SHP77 (cell line): Measurements from ENCODE around the gene CBFA2T3.

Experiments
- DNase-seq, 2 experiments: peaks; one replicate each; lab custom pipeline; 2025; lab: John Stamatoyannopoulos, UW

Gene CBFA2T3

GRCh38 chr16:88939245-88939971, 37.6 kb downstream of the CBFA2T3 start:
- no peak for DNase-seq

DNA sequence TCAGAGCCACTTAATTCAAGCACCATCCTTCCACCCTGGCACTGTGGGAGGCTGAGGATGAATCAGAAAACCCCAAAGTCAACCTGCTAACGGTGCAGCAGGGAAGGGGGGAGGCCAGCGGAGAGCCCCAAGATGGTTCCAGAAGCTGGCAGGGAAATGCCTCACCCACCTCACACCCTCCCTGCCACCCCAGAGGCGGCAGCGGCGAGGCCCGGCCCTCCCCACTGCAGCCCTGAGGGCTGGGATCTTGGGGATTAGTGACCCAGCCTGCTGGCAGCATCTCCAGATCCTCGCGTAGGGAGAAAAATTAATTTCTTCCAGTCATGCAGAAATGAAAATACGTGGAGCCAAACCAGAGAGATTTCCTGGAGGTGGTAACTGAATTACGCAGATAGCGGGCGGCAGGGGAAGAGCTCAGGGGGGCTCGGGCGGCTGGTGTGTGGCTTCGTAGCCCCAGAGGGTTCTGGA, 38.2 kb downstream of the CBFA2T3 start:
- no peak for DNase-seq

DNA sequence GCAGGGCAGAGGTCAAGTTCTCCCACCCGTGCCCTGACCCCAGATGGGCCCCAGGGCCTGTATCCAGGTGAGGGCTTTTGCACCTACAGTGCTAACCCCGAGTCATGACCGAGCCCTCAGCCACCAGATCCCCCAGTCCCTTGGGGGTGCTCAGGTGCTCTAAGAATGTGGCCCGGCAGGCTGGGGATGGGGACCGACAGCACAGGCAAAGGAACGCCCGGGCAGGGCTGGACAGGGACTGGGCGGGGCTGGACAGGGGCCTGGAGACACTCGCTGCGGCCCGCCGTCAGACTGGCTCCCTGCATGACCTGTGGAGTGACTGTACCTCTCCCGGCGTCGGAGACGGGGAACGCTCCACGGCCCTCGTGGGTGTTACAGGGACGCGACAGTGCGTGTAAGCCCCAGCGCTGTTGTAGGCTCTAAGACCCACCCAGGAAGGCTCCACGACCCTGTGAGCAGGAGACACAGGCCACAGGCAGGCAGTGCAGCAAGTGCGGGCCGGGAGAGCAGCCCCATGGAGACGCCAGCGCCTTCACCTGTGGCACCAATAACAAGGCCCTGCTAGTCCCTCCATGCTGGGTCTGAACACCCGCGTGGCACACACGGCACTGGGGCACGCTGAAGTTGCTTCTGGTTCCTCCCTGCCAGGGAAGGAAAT, 38.8 kb downstream of the CBFA2T3 start:
- DNase-seq, result no peak

DNA sequence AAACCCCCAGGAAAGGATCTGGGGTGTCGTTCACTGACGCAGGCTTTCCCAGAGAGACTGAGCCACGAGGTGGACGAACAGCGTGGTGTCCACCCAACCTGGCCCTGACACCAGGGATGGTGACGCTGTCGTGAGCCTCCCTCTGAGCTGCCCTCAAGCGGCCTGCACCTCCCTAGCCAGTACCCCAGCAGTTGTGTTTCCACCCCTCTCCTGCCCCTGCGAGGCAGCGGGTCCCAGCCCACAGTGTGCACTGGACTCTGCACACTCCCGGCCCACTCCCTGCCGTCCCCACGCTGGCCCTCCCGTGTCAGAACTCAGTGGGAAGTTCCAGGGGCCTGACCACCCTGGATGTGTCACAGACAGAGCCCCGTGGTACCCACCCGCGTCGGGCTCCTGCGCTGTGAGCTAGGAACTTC, 39.8 kb downstream of the CBFA2T3 start:
- no peak for DNase-seq

- no peak for DNase-seq
Measured at GRCh38 chr16:88936556-88937205, 40.3 kb downstream of the CBFA2T3 start.

- peak in 1 of 2 experiments; percentile 15 for DNase-seq
Measured at GRCh38 chr16:88936008-88936555, 40.9 kb downstream of the CBFA2T3 start.

- no peak for DNase-seq
Measured at GRCh38 chr16:88934066-88934667, 42.8 kb downstream of the CBFA2T3 start.

GRCh38 chr16:88932929-88933328, 44.1 kb downstream of the CBFA2T3 start:
- DNase-seq, result no peak

GRCh38 chr16:88931936-88932335, 45.1 kb downstream of the CBFA2T3 start:
- no peak for DNase-seq

DNA sequence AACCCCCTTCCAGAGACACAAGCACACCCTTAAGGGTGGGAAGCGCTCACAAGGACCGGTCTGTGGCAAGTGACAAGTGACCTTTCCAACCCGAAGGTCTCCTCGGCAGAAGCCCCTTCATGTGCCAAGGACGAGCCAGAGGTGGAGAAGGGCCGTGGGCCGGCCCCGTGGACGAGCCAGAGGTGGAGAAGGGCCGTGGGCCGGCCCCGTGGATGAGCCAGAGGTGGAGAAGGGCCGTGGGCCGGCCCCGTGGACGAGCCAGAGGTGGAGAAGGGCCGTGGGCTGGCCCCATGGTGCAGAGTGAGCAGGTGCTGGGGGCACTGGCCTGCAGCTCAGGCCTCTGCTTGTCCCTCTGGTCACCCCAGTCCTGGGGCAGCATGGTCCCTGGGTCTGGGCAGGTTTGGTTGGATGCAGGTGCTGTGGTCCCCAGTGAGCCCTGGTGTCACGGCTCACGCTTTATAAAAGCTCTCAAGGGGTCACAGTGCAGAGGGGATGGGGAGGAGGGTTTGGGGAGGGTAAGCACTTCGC, 45.6 kb downstream of the CBFA2T3 start:
- DNase-seq, result no peak

DNA sequence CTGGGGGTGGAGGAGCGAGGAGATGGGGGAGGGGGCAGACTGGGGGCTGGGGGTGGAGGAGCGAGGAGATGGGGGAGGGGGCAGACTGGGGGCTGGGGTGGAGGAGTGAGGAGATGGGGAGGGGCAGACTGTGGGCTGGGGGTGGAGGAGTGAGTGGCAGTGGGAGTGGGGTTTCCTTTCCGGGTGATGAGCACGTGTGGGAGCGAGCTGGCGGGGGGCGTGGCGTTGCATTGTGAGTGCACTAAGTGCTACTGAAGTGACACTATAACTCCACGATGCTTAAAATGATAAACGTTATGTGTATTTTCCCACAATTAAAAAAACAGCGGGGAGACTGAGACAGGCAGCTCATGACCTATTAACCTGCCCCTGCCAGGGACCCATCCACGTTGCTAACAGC, 46.3 kb downstream of the CBFA2T3 start:
- no peak for DNase-seq

DNA sequence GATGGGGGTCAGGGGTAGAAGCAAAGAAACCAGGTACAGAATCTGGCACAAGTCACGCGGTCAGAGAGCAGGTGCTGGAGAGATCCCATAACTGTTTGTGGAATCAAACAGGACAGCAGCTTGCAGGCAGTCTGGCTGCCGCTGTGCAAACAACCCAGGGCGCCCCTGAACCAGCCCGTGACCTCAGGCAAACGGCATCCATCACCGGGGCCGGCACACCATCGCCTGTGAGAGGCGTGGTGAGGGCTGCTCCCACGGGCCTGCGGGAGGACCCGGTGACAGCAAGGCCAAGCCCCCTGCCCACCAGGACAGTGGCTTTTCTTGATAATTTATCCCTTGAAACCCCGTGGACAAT, 47.9 kb downstream of the CBFA2T3 start:
- peak; percentile 88 to 91 for DNase-seq

DNA sequence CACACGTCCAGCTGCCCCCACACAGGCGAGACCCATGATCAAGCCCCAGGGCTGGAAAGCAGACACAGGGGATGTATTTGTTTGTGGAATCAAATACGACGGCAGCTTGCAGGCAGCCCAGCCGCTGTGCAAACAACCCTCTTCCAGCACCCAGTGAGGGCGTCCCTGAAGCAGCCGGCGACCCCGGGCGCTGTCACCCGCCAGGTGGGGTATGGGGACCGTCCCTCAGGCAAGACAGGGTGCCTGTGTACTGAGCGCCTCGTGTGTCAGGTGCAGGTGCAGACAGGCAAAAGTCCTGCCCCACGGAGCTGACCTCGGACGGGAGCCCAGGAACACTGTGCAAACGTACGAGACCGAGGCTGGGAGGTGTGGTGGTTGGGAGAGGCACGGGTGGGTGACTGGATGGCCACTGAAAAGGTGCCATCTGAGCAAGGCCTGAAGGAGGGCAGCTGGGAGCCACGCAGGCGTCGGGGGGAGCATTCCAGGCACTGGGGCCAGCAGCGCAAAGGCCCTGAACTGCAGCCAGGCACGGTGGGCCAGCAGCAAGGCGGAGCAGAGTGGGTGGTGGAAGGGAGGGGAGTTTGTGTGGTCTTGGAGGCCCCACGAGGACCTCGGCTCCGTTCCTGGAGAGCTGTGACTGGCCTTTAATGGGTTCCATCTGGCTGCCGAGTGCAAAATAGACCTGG, 48.5 kb downstream of the CBFA2T3 start:
- DNase-seq, result peak; percentile 91 to 97

DNA sequence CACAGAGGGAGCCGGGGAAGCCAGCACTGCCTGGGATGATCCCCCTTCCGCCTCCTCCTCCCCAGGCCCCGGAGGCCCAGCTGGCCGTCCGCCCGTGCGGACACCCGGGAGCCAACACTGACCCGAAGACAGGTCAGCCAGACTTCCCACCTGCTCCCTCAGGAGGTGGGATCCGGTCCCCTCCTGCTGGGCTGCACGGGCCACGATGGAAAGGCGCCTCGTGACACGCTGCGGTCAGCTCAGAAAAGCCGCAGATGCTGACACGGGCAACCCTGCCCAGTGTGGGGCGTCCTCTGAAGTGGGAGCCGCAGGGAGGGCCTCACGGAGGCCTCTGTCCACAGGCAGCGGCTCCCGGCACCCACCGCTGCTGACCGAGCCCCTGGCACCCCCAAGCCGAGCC, 49.3 kb downstream of the CBFA2T3 start:
- no peak for DNase-seq

DNA sequence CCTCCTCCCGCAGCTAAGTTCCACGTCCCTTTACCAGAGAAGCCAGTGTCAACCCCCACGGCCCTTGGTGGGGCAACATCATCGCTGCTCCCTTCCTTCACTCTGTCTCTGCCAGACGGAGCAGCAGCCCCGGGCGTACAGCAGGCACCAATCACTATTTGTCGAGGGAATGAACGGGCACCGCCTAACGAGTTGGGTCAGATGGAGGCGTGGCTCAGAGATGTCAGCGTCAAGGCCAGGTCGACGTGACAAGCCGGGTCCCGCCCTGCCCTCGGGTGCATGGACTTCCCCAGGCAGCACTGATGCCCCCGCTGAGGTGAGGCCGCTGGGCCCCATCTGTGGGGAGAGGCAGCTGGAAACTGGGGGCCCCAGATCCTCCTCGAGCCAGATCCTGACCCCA, 50.0 kb downstream of the CBFA2T3 start:
- peak; percentile 58 to 74 for DNase-seq

DNA sequence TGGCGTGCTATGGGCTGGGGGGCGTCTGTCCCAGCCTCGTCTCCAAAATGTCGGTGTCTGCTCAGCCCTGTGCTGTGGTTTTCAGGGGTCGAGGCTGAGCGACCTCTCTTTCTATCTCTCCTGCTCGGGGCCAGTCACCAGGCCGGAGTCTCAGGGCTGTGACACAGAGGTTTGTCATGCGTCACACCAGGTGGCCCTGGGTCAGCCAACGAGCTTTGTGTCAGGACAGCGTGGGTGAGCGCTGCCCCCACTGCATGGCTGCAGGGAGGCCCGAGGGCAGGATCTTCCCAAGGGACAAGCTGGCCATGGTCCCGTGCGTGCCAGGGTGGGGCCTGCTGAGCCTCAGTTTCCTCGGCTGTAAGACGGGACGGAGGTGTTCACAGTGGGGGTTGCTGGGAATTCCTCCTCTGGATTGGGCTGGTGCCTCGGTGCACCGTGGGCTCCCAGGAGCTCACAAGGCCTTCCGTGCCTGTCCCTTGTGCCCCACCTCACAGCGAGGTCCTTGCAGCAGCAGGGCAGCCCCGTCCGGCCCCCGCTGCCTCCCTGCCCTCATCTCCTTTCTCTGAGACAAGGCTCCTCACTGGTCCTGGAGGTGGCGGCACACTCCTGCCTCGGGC, 50.5 kb downstream of the CBFA2T3 start:
- DNase-seq, result peak in 1 of 2 experiments; percentile 47

DNA sequence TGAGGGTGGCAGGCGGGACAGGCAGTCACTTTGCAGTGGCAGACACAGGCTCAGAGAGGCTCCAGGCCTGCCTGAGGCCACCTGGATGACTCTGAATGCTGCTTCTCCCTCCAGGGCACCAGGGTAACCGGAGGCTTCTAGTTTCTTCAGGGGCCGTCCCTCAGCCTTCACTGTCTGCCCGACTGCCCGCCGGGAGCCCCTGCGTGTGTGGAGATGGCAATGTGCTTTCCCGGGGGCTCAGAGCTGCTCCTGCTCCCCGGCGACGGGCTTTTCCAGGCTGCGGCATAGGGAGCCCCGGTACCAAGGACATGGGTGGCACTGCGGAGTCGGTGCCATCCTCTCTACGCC, 51.5 kb downstream of the CBFA2T3 start:
- no peak for DNase-seq

DNA sequence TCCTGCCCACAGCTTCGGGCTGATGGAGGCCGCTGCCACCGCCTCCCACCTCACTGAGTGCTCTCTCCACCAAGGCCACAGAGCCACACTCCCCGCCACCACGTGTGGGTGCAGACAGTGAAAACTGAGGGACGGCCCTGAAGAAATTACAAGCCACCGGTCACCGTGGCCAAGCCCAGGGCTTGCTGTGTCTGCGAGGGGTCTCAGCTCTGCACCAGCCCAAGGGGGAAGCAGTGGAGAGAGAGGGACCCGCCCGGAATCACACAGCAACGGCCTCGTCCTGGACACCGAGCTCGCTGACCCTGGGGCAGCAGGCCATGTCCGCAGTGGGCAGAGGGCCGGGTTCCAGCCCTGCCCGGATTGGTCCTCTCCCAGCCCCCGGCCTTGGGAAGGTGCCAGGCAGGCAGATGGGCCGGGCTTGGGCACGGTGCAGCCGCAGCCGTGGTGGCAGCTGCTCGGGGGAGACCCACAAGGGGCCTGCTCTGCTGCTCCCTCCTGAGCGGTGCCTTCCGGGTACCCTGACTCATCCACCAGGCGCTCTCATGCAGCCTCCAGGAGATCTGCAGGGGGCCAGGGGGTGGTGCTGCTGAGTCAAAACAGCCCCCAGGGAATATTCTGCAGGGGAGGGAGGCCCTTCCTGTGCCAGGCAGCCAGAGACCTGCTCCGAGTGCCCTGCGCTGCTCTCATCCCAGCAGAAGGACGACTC, 52.0 kb downstream of the CBFA2T3 start:
- peak; percentile 89 to 96 for DNase-seq

DNA sequence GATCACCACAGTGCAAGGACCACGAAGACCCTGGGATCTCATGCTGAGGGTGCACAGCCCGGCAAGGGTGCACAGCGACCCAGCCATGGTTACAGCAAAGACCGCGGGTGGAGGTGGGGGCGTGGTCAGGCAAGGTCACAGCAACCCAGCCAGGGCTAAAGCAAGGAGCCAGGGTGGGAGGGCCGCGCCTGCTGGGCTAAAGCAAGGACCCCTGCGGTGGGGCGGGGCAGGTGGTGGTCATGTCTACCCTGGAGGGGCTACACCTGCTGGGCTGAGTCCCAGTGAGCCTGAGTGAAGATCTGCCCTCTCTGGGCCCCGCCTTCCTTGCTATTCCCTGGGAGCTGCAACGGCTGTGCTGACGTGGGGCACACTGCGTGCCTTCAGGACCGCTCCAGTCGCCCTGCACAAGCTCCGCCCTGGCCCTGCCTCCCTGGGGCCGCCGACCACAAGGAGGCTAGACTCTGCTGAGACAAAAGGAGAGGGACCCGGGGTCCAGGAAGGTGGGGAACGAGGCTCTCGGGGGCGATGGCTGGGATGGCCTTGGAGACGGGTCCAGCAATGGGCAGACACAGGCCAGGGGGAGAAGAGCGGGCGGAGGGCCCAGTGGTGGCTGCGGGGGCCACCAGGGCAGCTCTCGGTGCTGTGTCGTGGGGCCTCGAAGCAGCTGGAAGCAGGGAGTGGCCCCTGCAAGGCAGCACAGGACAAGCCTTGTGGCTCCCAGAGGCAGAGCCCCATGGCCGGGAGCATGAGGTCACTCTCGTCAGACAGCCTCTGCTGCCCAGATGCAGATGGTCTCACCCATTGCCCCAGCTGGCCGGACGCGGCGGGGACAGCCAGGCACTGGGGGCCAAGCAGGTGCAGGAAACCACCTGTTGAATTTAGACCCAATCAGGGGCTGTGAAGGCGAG, 52.8 kb downstream of the CBFA2T3 start:
- DNase-seq, result peak; percentile 83 to 88
